ENCODE measurements around the gene SMARCD1. TPM values are rescaled to one million over a fixed set of nuclear protein-coding genes. Genes with fewer than 3 reads are reported as not detected.

Gene SMARCD1
- total RNA-seq, 4 donors from 2014 or later = 44.7 to 61.6 (median 46.5) TPM

DNA sequence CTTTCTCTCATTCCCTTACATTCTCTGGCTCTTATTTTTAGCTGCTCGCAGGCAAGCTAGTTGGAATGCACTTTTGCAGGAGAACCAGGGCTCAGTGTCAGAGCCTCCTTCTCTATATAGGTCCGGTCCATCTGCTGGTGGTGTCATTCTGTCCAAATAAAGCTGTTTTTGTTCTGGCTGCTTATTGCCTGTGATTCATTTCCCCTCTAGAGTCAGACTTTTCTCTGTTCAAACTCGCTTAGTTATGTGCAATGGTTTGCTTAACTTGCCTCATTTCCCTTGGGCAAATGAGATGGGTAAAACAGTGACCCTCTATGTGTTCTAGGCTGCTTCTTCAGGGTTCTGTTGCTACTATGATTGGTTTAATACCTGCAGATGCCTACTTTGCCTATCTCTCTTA is 2.9 kb downstream of the SMARCD1 start:
- TF ChIP-seq, protein P1, sequence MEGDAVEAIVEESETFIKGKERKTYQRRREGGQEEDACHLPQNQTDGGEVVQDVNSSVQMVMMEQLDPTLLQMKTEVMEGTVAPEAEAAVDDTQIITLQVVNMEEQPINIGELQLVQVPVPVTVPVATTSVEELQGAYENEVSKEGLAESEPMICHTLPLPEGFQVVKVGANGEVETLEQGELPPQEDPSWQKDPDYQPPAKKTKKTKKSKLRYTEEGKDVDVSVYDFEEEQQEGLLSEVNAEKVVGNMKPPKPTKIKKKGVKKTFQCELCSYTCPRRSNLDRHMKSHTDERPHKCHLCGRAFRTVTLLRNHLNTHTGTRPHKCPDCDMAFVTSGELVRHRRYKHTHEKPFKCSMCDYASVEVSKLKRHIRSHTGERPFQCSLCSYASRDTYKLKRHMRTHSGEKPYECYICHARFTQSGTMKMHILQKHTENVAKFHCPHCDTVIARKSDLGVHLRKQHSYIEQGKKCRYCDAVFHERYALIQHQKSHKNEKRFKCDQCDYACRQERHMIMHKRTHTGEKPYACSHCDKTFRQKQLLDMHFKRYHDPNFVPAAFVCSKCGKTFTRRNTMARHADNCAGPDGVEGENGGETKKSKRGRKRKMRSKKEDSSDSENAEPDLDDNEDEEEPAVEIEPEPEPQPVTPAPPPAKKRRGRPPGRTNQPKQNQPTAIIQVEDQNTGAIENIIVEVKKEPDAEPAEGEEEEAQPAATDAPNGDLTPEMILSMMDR (IDR thresholded peaks at IDR 0.05; ENCODE audit: low read depth) = no peak

DNA sequence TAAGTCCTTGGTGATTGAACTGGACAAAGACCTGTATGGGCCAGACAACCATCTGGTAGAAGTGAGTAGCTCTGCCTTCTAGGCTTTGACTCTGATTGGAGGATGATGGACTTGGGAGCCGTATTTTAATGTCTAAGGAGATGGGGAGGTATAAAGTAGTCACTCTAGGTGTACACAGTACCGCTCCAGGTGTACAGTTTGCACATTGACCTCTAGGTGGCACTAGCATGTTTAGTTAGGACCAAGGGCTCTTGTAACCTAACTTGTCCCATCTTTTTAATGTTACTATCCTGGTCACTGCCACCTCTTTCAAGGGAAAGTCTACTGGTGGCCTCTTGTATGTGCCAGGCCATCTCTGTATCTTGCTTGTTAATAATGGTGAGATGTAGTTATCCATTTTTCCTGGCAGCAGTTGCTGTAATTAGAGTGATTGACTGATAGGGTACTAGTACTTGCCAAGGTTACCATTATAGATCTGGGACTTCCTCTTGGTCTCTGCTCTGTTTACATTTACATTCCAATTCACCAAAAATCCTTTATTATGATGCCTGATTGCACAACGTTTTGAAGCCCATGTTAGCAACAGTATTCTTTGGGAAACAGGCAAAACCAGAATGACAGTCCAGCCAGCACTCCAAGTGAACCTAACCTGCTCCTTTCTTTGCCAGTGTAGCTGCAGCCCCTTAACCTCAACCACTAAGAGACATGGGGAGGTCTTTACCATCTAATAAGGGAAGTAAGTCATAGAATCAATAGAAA is 3.6 kb downstream of the SMARCD1 start:
- TF ChIP-seq, protein P1 (IDR thresholded peaks at IDR 0.05; ENCODE audit: low read depth) = no peak

DNA sequence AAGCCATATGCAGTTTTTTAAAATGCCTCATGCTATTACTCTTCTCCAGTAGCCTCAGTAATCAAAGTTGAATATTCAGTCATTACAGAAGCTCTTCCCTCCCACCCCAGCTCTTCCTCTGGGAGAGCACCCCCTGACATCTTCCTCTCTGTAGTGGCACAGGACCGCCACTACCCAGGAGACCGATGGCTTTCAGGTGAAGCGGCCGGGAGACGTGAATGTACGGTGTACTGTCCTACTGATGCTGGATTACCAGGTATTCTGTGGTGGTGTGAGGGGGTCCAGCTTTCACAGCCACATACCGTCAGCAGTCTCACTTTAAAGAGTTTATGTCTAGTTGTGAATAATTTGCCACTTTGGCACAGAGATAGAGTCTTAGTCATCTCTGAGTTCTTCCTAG is 4.6 kb downstream of the SMARCD1 start:
- TF ChIP-seq, protein P1 (IDR thresholded peaks at IDR 0.05; ENCODE audit: low read depth) = no peak

DNA sequence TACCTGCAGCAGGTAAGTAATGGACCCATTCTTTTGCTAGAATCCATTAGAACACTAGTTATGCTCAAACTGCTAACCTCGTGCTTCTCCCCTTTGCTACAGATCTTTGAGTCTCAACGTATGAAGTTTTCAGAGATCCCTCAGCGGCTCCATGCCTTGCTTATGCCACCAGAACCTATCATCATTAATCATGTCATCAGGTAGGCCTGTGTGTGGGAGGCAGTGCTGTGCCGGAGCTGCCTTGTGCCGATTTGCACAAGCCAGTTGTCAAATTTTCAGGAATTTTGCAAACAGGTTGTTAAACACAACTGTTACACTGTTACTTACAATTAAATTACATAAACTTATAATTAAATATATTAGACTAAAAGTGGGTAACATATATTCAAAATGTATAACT is 5.2 kb downstream of the SMARCD1 start:
- TF ChIP-seq, protein P1 (IDR thresholded peaks at IDR 0.05; ENCODE audit: low read depth) = no peak

DNA sequence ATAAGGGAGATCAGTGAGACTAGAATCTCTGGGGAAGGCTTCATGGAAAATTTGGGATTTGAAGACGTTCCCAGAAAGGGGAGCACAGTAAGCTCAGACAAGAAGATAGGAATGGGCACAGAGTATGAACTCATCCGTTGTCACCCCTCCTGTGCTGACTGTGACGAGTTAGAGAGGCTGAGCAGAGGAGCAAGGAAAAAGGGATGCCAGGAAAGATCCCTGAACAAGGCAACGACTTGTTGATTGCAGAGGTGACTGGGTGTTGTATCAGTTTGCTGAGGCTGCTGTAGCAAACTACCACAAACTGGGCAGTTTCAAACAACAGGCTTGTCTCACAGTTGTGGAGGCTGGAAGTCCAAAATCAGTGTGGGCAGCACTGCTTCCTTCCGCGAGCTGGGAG is 12.8 kb downstream of the SMARCD1 start:
- TF ChIP-seq, protein P1 (IDR thresholded peaks at IDR 0.05; ENCODE audit: low read depth) = no peak

DNA sequence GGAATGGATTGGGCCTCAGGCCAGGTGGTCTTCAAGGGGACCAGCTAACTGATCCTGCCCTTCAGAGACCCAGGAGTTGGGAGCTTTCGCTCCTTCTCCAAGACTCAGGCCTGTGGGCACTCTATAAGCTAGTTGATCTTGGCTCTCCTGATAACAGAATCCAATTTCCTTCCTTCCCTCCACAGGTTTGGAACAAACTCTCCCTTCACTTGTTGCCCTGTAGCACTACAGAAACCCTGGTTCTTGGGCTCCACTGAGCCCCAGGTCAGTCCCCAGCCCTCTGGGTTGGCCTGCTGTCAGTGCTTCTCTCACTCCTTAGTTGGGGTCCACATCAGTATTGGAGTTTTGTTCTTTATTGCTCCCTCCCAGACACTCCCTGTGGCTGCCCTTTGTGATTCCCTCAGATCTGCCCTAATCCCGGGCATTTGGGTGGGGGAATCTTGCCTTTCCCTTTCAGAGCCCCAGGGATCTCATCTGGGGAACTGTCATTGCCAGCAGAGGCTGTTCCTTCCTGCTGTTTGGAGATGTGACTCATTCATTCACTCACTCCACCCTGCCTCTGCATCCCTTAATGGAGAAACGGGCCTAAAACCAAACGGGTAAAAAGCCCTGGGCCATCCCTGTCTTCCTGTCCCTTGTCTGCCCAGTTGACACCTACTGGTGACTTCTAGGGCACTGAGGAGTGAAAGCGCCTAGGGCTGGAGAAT is 14.3 kb downstream of the SMARCD1 start:
- TF ChIP-seq, protein P1 (IDR thresholded peaks at IDR 0.05; ENCODE audit: low read depth) = no peak

DNA sequence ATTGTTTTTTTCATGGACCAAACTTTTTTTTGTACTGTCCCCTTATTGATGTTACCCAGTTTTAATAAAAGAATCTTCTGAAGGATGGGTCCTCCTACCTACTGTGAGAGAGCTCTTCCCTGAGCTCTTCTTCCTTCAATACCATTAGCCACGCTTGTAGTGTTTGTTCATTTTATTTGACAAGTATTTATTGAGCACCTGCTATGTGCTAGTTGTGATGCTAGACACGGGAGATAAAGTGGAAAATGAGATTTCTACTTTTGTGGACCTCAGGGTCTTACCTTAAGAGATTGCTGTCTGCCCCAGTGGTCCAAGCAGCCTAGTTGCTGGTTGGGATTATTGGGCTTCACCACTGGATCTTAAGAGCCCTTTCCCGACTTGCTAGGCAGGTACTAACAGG is 15.4 kb downstream of the SMARCD1 start:
- TF ChIP-seq, protein P1 (IDR thresholded peaks at IDR 0.05; ENCODE audit: low read depth) = no peak

Measured in subcutaneous adipose tissue (tissue), 4 donors.